HUES6 (cell line): ENCODE data around the gene SLC5A12.

Source experiments
- H3K27ac ChIP-seq: 2 replicates; pipeline ENCODE4 v1.7.0; 2013; ENCODE audit warnings: low read depth, mild to moderate bottlenecking, low read length, inconsistent platforms
- H3K27me3 ChIP-seq: 2 replicates; pipeline ENCODE4 v1.6.1; 2013; ENCODE audit warnings: low read length; ENCODE audit not compliant: control insufficient read depth, insufficient read depth
- H3K36me3 ChIP-seq: 2 replicates; pipeline ENCODE4 v1.6.1; 2013; ENCODE audit warnings: low read length; ENCODE audit not compliant: control insufficient read depth, insufficient read depth
- H3K4me1 ChIP-seq: 2 replicates; pipeline ENCODE4 v1.6.1; 2013; ENCODE audit warnings: low read length; ENCODE audit not compliant: control insufficient read depth, insufficient read depth
- H3K4me3 ChIP-seq: 2 replicates; pipeline ENCODE4 v1.5.1; 2013; ENCODE audit warnings: low read depth, low read length
- H3K9ac ChIP-seq: one replicate; pipeline ENCODE4 v1.6.1; 2013; ENCODE audit warnings: mild to moderate bottlenecking, low read length
- H3K9me3 ChIP-seq: 2 replicates; pipeline ENCODE4 v1.6.1; 2013; ENCODE audit warnings: low read depth, low read length; ENCODE audit not compliant: control insufficient read depth, insufficient read depth

The SLC5A12 gene

GRCh38 chr11:26721948-26722475 is at the start of gene SLC5A12:
TSS of gene SLC5A12 (minus strand) at chr11:26722060. CDS start at chr11:26721714, 346 bp downstream.
- H3K9ac ChIP-seq: no peak within 1 kb of the TSS
- no peaks in the 10 kb centered on the region for H3K36me3 ChIP-seq
- H3K4me1 ChIP-seq: no peaks in the 10 kb centered on the region
- H3K4me3 ChIP-seq: no peak within 1 kb of the TSS
- H3K27me3 ChIP-seq: no peaks in the 10 kb centered on the region
- H3K9me3 ChIP-seq: no peaks in the 10 kb centered on the region
- no peak within 1 kb of the TSS for H3K27ac ChIP-seq

- H3K27me3 ChIP-seq: no peaks in the 10 kb centered on the region
Measured at GRCh38 chr11:26769027-26769426, 47.2 kb upstream of the SLC5A12 start.

GRCh38 chr11:26767060-26767459 is 45.2 kb upstream of the SLC5A12 start:
- Histone ChIP-seq H3K27me3 (no peaks in the 10 kb centered on the region), H3K36me3 (no peaks in the 10 kb centered on the region), H3K4me3 (no peak overlapping the region), H3K4me1 (peaks cover 9% of the 10 kb centered on the region; the same call in 1 of the 2 replicates), H3K27ac (no peak overlapping the region), H3K9me3 (no peaks in the 10 kb centered on the region; the same call in 1 of the 2 replicates), H3K9ac (no peak overlapping the region)

More at GRCh38 chr11:26769027-26769426, 47.2 kb upstream of the SLC5A12 start:
- no peaks in the 10 kb centered on the region; the same call in 1 of the 2 replicates for H3K9me3 ChIP-seq
- H3K36me3 ChIP-seq: no peaks in the 10 kb centered on the region
- peaks cover 9% of the 10 kb centered on the region; the same call in 1 of the 2 replicates for H3K4me1 ChIP-seq
- H3K27ac ChIP-seq: no peak overlapping the region
- H3K9ac ChIP-seq: no peak overlapping the region
- no peak overlapping the region for H3K4me3 ChIP-seq

GRCh38 chr11:26765323-26765722 is 43.5 kb upstream of the SLC5A12 start:
- Histone ChIP-seq H3K36me3 (no peaks in the 10 kb centered on the region), H3K27ac (no peak overlapping the region)

GRCh38 chr11:26764825-26765224 is 43.0 kb upstream of the SLC5A12 start:
- no peak overlapping the region for H3K4me3 ChIP-seq
- peaks cover 9% of the 10 kb centered on the region; the same call in 1 of the 2 replicates for H3K4me1 ChIP-seq

More at GRCh38 chr11:26765323-26765722, 43.5 kb upstream of the SLC5A12 start:
- Histone ChIP-seq H3K4me3 (no peak overlapping the region), H3K9ac (no peak overlapping the region), H3K27me3 (no peaks in the 10 kb centered on the region), H3K9me3 (no peaks in the 10 kb centered on the region; the same call in 1 of the 2 replicates), H3K4me1 (peaks cover 9% of the 10 kb centered on the region; the same call in 1 of the 2 replicates)

GRCh38 chr11:26764315-26764714 is 42.5 kb upstream of the SLC5A12 start:
- H3K4me3 ChIP-seq: no peak overlapping the region
- H3K9me3 ChIP-seq: no peaks in the 10 kb centered on the region; the same call in 1 of the 2 replicates
- no peak overlapping the region for H3K9ac ChIP-seq
- no peaks in the 10 kb centered on the region for H3K27me3 ChIP-seq
- H3K36me3 ChIP-seq: no peaks in the 10 kb centered on the region
- no peak overlapping the region for H3K27ac ChIP-seq
- peaks cover 6% of the 10 kb centered on the region; the same call in 1 of the 2 replicates for H3K4me1 ChIP-seq

More at GRCh38 chr11:26764825-26765224, 43.0 kb upstream of the SLC5A12 start:
- Histone ChIP-seq H3K27ac (no peak overlapping the region), H3K27me3 (no peaks in the 10 kb centered on the region), H3K9ac (no peak overlapping the region), H3K9me3 (no peaks in the 10 kb centered on the region; the same call in 1 of the 2 replicates), H3K36me3 (no peaks in the 10 kb centered on the region)

GRCh38 chr11:26762089-26762488 is 40.2 kb upstream of the SLC5A12 start:
- Histone ChIP-seq H3K4me1 (no peaks in the 10 kb centered on the region), H3K4me3 (no peak overlapping the region), H3K9ac (no peak overlapping the region), H3K36me3 (no peaks in the 10 kb centered on the region), H3K9me3 (no peaks in the 10 kb centered on the region), H3K27ac (no peak overlapping the region), H3K27me3 (no peaks in the 10 kb centered on the region)

- no peak overlapping the region for H3K27ac ChIP-seq
- no peaks in the 10 kb centered on the region for H3K4me1 ChIP-seq
- no peaks in the 10 kb centered on the region for H3K9me3 ChIP-seq
- H3K4me3 ChIP-seq: no peak overlapping the region
- no peaks in the 10 kb centered on the region for H3K36me3 ChIP-seq
- no peaks in the 10 kb centered on the region for H3K27me3 ChIP-seq
- no peak overlapping the region for H3K9ac ChIP-seq
Measured at GRCh38 chr11:26761361-26761809, 39.5 kb upstream of the SLC5A12 start.

- no peak overlapping the region for H3K4me3 ChIP-seq
- H3K9me3 ChIP-seq: no peaks in the 10 kb centered on the region
- no peaks in the 10 kb centered on the region for H3K36me3 ChIP-seq
- H3K27me3 ChIP-seq: no peaks in the 10 kb centered on the region
- H3K27ac ChIP-seq: no peak overlapping the region
- H3K4me1 ChIP-seq: no peaks in the 10 kb centered on the region
- H3K9ac ChIP-seq: no peak overlapping the region
Measured at GRCh38 chr11:26757995-26758394, 36.1 kb upstream of the SLC5A12 start.

GRCh38 chr11:26755762-26756161 is 33.9 kb upstream of the SLC5A12 start:
- no peak overlapping the region for H3K9ac ChIP-seq
- H3K4me1 ChIP-seq: no peaks in the 10 kb centered on the region

GRCh38 chr11:26753723-26754504 is 32.1 kb upstream of the SLC5A12 start:
- no peaks in the 10 kb centered on the region for H3K4me1 ChIP-seq
- no peak overlapping the region for H3K27ac ChIP-seq
- H3K36me3 ChIP-seq: no peaks in the 10 kb centered on the region
- H3K9ac ChIP-seq: no peak overlapping the region
- H3K27me3 ChIP-seq: no peaks in the 10 kb centered on the region
- H3K4me3 ChIP-seq: no peak overlapping the region
- H3K9me3 ChIP-seq: no peaks in the 10 kb centered on the region

More at GRCh38 chr11:26755762-26756161, 33.9 kb upstream of the SLC5A12 start:
- Histone ChIP-seq H3K27me3 (no peaks in the 10 kb centered on the region), H3K27ac (no peak overlapping the region), H3K36me3 (no peaks in the 10 kb centered on the region), H3K9me3 (no peaks in the 10 kb centered on the region), H3K4me3 (no peak overlapping the region)
